ENCODE results near the gene EMP3. TPM values are rescaled to one million over a fixed set of nuclear protein-coding genes. Genes with fewer than 3 reads are reported as not detected.

The EMP3 gene
- total and polyA plus RNA-seq, 10 donors = 33.2 to 149 (median 86.8) TPM

DNA sequence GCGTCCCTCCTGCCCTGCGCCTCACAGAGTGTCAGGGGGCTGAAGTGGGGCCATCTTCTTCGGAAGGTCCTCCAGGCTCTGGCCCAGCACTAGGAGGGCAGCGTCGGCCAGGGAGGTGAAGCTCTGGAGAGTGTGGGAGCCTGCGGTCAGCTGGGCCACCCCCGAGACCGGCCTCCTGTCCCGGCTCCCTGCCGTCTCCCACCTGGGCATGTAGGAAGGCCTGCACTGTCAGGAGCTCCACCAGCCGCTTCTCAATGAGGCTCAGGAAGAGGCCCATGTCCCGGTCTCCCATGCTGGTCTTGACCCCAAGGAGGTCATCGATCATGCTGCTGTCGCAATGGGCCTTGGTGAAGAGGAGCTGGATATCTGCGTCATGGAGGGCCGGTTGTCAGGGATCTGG is 27.4 kb upstream of the EMP3 start:
- DNase-seq = no peak
- TF ChIP-seq POLR2AphosphoS5 (IDR thresholded peaks at IDR 0.05) (no peak), POLR2A (IDR thresholded peaks at IDR 0.05) (no peak)
- TF ChIP-seq, protein P1, sequence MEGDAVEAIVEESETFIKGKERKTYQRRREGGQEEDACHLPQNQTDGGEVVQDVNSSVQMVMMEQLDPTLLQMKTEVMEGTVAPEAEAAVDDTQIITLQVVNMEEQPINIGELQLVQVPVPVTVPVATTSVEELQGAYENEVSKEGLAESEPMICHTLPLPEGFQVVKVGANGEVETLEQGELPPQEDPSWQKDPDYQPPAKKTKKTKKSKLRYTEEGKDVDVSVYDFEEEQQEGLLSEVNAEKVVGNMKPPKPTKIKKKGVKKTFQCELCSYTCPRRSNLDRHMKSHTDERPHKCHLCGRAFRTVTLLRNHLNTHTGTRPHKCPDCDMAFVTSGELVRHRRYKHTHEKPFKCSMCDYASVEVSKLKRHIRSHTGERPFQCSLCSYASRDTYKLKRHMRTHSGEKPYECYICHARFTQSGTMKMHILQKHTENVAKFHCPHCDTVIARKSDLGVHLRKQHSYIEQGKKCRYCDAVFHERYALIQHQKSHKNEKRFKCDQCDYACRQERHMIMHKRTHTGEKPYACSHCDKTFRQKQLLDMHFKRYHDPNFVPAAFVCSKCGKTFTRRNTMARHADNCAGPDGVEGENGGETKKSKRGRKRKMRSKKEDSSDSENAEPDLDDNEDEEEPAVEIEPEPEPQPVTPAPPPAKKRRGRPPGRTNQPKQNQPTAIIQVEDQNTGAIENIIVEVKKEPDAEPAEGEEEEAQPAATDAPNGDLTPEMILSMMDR (IDR thresholded peaks at IDR 0.05 in 8 of 11, conservative IDR thresholded peaks at IDR 0.05 in 3 of 11) = no peak
- Histone ChIP-seq H3K27ac (no peak overlapping the region), H3K4me3 (no peak overlapping the region), H3K36me3 (no peaks in the 10 kb centered on the region), H3K4me1 (no peaks in the 10 kb centered on the region), H3K27me3 (replicated peaks in 1 of 7) (peaks cover 0 to 35% (median 0%) of the 10 kb centered on the region in 7 donors), H3K9me3 (no peaks in the 10 kb centered on the region)
- WGBS, 5 donors = 85 to 94% (median 91%) methylated on average over 14 to 16 of the region's 16 CpGs
- intact Hi-C loops (cut with DNase I; ENCODE audit: low total_unique reads) = no loop called here

DNA sequence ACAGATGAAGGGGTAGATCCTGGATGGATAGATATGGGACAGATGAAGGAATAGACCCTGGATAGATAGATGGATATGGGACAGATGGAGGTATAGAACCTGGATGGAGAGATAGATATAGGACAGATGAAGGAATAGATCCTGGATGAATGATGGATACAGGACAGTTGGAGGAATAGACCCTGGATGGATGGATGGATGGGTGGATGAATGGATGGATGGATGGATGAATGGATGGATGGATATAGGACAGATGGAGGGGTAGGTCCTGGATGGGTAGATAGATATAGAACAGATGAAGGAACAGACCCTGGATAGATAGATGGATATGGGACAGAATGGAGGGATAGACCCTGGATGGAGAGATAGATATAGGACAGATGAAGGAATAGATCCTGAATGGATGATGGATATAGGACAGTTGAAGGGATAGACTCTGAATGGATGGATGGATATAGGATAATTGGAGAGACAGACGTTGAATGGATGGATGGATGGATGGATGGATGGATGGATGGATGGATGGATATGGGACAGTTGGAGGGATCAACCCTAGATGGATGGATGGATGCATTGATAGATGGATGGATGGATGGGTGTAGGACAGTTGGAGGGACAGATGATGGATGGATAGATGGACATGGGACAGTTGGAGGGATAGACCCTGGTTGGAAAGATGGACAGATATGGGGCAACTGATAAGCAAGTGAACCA is 23.3 kb upstream of the EMP3 start:
- WGBS, 5 donors = 88 to 95% (median 88%) methylated on average over 1 of the region's 1 CpG
- intact Hi-C loops (cut with DNase I; ENCODE audit: low total_unique reads) = no loop called here
- Histone ChIP-seq H3K4me3 (no peak overlapping the region), H3K4me1 (no peaks in the 10 kb centered on the region), H3K36me3 (no peaks in the 10 kb centered on the region), H3K27me3 (replicated peaks in 1 of 7) (peaks cover 0 to 7% (median 0%) of the 10 kb centered on the region in 7 donors), H3K9me3 (no peaks in the 10 kb centered on the region), H3K27ac (no peak overlapping the region)
- TF ChIP-seq, protein P1 (IDR thresholded peaks at IDR 0.05 in 8 of 11, conservative IDR thresholded peaks at IDR 0.05 in 3 of 11) = no peak
- TF ChIP-seq POLR2A (IDR thresholded peaks at IDR 0.05) (no peak), POLR2AphosphoS5 (IDR thresholded peaks at IDR 0.05) (no peak)
- DNase-seq = no peak

DNA sequence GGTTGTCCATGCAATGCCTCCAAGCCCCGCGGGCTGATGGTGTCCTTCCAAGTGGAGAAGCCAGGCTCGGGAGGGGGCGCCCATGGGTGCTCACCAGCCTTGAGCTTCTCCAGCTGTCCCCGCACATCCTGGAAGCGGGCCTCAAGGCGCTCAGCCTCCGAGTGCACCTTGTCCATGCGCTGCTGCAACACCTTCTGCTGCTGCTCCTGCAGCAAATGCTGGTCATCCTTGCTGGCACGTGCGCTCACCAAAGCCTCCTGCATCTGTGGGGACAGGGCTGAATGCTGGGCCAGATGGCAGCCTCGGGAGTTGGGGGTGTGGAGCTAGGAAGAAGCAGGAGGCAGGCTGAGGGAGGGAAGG is 22.8 kb upstream of the EMP3 start:
- Histone ChIP-seq H3K4me1 (no peaks in the 10 kb centered on the region), H3K27me3 (replicated peaks in 1 of 7) (peaks cover 0 to 7% (median 0%) of the 10 kb centered on the region in 7 donors), H3K4me3 (no peak overlapping the region), H3K27ac (no peak overlapping the region), H3K9me3 (no peaks in the 10 kb centered on the region), H3K36me3 (no peaks in the 10 kb centered on the region)
- WGBS, 5 donors = 83 to 94% (median 91%) methylated on average over 10 to 12 of the region's 12 CpGs
- TF ChIP-seq, protein P1 (IDR thresholded peaks at IDR 0.05 in 8 of 11, conservative IDR thresholded peaks at IDR 0.05 in 3 of 11) = no peak
- TF ChIP-seq POLR2A (IDR thresholded peaks at IDR 0.05) (no peak), POLR2AphosphoS5 (IDR thresholded peaks at IDR 0.05) (no peak)
- intact Hi-C loops (cut with DNase I; ENCODE audit: low total_unique reads) = no loop called here
- DNase-seq = no peak

DNA sequence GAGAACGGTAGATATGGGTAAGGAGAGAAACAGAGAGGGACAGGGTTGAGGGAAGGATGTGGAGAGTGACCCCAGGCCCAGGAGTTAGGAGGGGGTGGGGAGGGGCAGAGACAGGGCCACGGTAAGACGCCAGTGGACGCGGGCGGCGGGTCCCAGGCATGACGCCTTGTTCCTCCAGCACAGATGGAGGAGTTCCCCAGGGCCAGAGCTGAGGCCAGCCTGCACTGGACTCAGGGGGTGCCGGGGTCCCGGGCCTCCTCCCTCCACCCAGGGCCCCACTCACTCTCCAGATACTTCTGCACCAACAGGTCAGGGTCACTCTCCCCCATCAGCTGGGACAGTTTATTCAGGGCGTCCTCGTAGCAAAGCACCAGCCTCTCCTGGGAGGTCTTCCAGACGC is 22.0 kb upstream of the EMP3 start:
- Histone ChIP-seq H3K4me3 (no peak overlapping the region), H3K27me3 (replicated peaks in 1 of 7) (peaks cover 0 to 2% (median 0%) of the 10 kb centered on the region in 7 donors), H3K4me1 (no peaks in the 10 kb centered on the region), H3K36me3 (no peaks in the 10 kb centered on the region), H3K27ac (no peak overlapping the region), H3K9me3 (no peaks in the 10 kb centered on the region)
- TF ChIP-seq POLR2AphosphoS5 (IDR thresholded peaks at IDR 0.05) (no peak), POLR2A (IDR thresholded peaks at IDR 0.05) (no peak)
- TF ChIP-seq, protein P1 (IDR thresholded peaks at IDR 0.05 in 8 of 11, conservative IDR thresholded peaks at IDR 0.05 in 3 of 11) = no peak
- DNase-seq = no peak
- intact Hi-C loops (cut with DNase I; ENCODE audit: low total_unique reads) = no loop called here
- WGBS, 5 donors = 86 to 96% (median 89%) methylated on average over 8 to 13 of the region's 13 CpGs

Data from spleen (tissue), 11 donors.